IPS-15b (cell line): ENCODE measurements around the gene XKR8.

Experiments
- H3K27me3 ChIP-seq: one replicate; pipeline ENCODE4 v1.6.1; 2013; ENCODE audit warnings: low read length; ENCODE audit not compliant: control insufficient read depth, insufficient read depth
- H3K36me3 ChIP-seq: one replicate; pipeline ENCODE4 v1.6.1; 2013; ENCODE audit warnings: low read length; ENCODE audit not compliant: control insufficient read depth, insufficient read depth
- H3K4me1 ChIP-seq: one replicate; pipeline ENCODE4 v1.6.1; 2013; ENCODE audit warnings: mild to moderate bottlenecking, low read length; ENCODE audit not compliant: control insufficient read depth, insufficient read depth
- H3K4me3 ChIP-seq: one replicate; pipeline ENCODE4 v1.5.1; 2013; ENCODE audit warnings: low read depth, low read length
- H3K9ac ChIP-seq: one replicate; pipeline ENCODE4 v1.6.1; 2013; ENCODE audit warnings: low read depth, mild to moderate bottlenecking, low read length
- H3K9me3 ChIP-seq: one replicate; pipeline ENCODE4 v1.6.1; 2013; ENCODE audit warnings: mild to moderate bottlenecking, low read length; ENCODE audit not compliant: control insufficient read depth, insufficient read depth

The XKR8 gene

GRCh38 chr1:27938488-27938887 is 21.3 kb upstream of the XKR8 start:
- Histone ChIP-seq H3K27me3 (no peaks in the 10 kb centered on the region), H3K4me1 (peaks cover 12% of the 10 kb centered on the region), H3K4me3 (no peak overlapping the region), H3K9me3 (no peaks in the 10 kb centered on the region), H3K9ac (no peak overlapping the region), H3K36me3 (peaks cover 5% of the 10 kb centered on the region)

- Histone ChIP-seq H3K27me3 (no peaks in the 10 kb centered on the region), H3K9ac (no peak overlapping the region), H3K9me3 (no peaks in the 10 kb centered on the region), H3K4me1 (peaks cover 12% of the 10 kb centered on the region), H3K36me3 (peaks cover 5% of the 10 kb centered on the region), H3K4me3 (no peak overlapping the region)
Measured at GRCh38 chr1:27940297-27940696, 19.5 kb upstream of the XKR8 start.

- Histone ChIP-seq H3K27me3 (no peaks in the 10 kb centered on the region), H3K4me1 (peaks cover 10% of the 10 kb centered on the region), H3K36me3 (peaks cover 5% of the 10 kb centered on the region), H3K9me3 (no peaks in the 10 kb centered on the region), H3K9ac (no peak overlapping the region), H3K4me3 (no peak overlapping the region)
Measured at GRCh38 chr1:27940870-27941560, 18.8 kb upstream of the XKR8 start.

GRCh38 chr1:27941671-27942540 is 17.9 kb upstream of the XKR8 start:
- no peak overlapping the region for H3K4me3 ChIP-seq
- peaks cover 9% of the 10 kb centered on the region for H3K4me1 ChIP-seq
- no peaks in the 10 kb centered on the region for H3K9me3 ChIP-seq
- no peaks in the 10 kb centered on the region for H3K27me3 ChIP-seq
- H3K36me3 ChIP-seq: peaks cover 5% of the 10 kb centered on the region
- no peak overlapping the region for H3K9ac ChIP-seq

GRCh38 chr1:27945020-27945419 is 14.8 kb upstream of the XKR8 start:
- no peak overlapping the region for H3K4me3 ChIP-seq
- H3K27me3 ChIP-seq: no peaks in the 10 kb centered on the region
- no peak overlapping the region for H3K9ac ChIP-seq
- no peaks in the 10 kb centered on the region for H3K9me3 ChIP-seq
- peaks cover 9% of the 10 kb centered on the region for H3K36me3 ChIP-seq
- no peaks in the 10 kb centered on the region for H3K4me1 ChIP-seq

- Histone ChIP-seq H3K9ac (no peak overlapping the region), H3K27me3 (no peaks in the 10 kb centered on the region), H3K9me3 (no peaks in the 10 kb centered on the region), H3K4me1 (no peaks in the 10 kb centered on the region), H3K4me3 (no peak overlapping the region), H3K36me3 (peaks cover 4% of the 10 kb centered on the region)
Measured at GRCh38 chr1:27949027-27949426, 10.7 kb upstream of the XKR8 start.

GRCh38 chr1:27951396-27951795 is 8.4 kb upstream of the XKR8 start:
- Histone ChIP-seq H3K9ac (no peak overlapping the region), H3K9me3 (no peaks in the 10 kb centered on the region), H3K4me1 (no peaks in the 10 kb centered on the region), H3K27me3 (no peaks in the 10 kb centered on the region), H3K36me3 (peaks cover 7% of the 10 kb centered on the region), H3K4me3 (no peak overlapping the region)

GRCh38 chr1:27952147-27952546 is 7.6 kb upstream of the XKR8 start:
- peaks cover 7% of the 10 kb centered on the region for H3K36me3 ChIP-seq
- H3K4me3 ChIP-seq: no peak overlapping the region
- H3K27me3 ChIP-seq: no peaks in the 10 kb centered on the region
- H3K9ac ChIP-seq: no peak overlapping the region
- H3K9me3 ChIP-seq: no peaks in the 10 kb centered on the region
- no peaks in the 10 kb centered on the region for H3K4me1 ChIP-seq

GRCh38 chr1:27954186-27954585 is 5.6 kb upstream of the XKR8 start:
- Histone ChIP-seq H3K9me3 (no peaks in the 10 kb centered on the region), H3K4me3 (no peak overlapping the region), H3K9ac (no peak overlapping the region), H3K36me3 (peaks cover 9% of the 10 kb centered on the region), H3K4me1 (no peaks in the 10 kb centered on the region), H3K27me3 (no peaks in the 10 kb centered on the region)

- Histone ChIP-seq H3K4me3 (no peak overlapping the region), H3K9me3 (no peaks in the 10 kb centered on the region), H3K4me1 (no peaks in the 10 kb centered on the region), H3K27me3 (no peaks in the 10 kb centered on the region), H3K36me3 (peaks cover 6% of the 10 kb centered on the region), H3K9ac (no peak overlapping the region)
Measured at GRCh38 chr1:27955076-27955475, 4.7 kb upstream of the XKR8 start.

- Histone ChIP-seq H3K4me3 (no peak overlapping the region), H3K36me3 (peaks cover 6% of the 10 kb centered on the region), H3K9me3 (no peaks in the 10 kb centered on the region), H3K9ac (no peak overlapping the region), H3K4me1 (peaks cover 11% of the 10 kb centered on the region), H3K27me3 (no peaks in the 10 kb centered on the region)
Measured at GRCh38 chr1:27956761-27957160, 3.0 kb upstream of the XKR8 start.

GRCh38 chr1:27957655-27958054 is 2.1 kb upstream of the XKR8 start:
- Histone ChIP-seq H3K4me1 (peaks cover 11% of the 10 kb centered on the region), H3K9me3 (no peaks in the 10 kb centered on the region), H3K4me3 (no peak overlapping the region)

More at GRCh38 chr1:27957655-27958054, 2.1 kb upstream of the XKR8 start:
- Histone ChIP-seq H3K9ac (no peak overlapping the region), H3K27me3 (no peaks in the 10 kb centered on the region), H3K36me3 (peaks cover 6% of the 10 kb centered on the region)
